H1 (cell line): Measurements from ENCODE around the gene DPF1. TPM values are rescaled to one million over a fixed set of nuclear protein-coding genes. Genes with fewer than 3 reads are reported as not detected.

Experiments
- CTCF ChIA-PET: fragments of 300-600 bp; sonication (Branson Sonifier 250); formaldehyde crosslinking; loops from one replicate; lab custom pipeline; 2021; ENCODE audit not compliant: partially characterized antibody; lab: Charles Lee
- POLR2A ChIA-PET: fragments of 300-600 bp; sonication (Branson Sonifier 250); formaldehyde crosslinking; loops from one replicate; lab custom pipeline; 2021; ENCODE audit warnings: inconsistent platforms; ENCODE audit not compliant: partially characterized antibody; lab: Charles Lee
- DNase-seq, 2 experiments: peaks; one replicate each; pipeline versions ENCODE4 v3.0.0 to v3.0.0-alpha.2; 2010 to 2022; ENCODE audit warnings: low spot score in 2 of 2, low read depth in 1 of 2, mixed read lengths in 1 of 2
- FAIRE-seq: peaks from 2 replicates; lab custom pipeline; 2011; peaks lifted over from hg19 to GRCh38; lab: Jason Lieb, UNC
- H2AFZ ChIP-seq: 2 replicates; pipeline ENCODE4 v1.8.1; 2012; ENCODE audit warnings: low read length, inconsistent platforms
- H2AK5ac ChIP-seq: 2 replicates; pipeline ENCODE4 v1.6.1; 2013; ENCODE audit warnings: low read depth, low read length
- H2BK120ac ChIP-seq: replicated peaks from 2 replicates; pipeline ENCODE3; 2013; ENCODE audit warnings: low read depth, low read length, inconsistent platforms
- H2BK12ac ChIP-seq: 2 replicates; pipeline ENCODE4 v1.6.1; 2013; ENCODE audit warnings: low read depth, low read length
- H2BK15ac ChIP-seq: 2 replicates; pipeline ENCODE4 v1.6.1; 2013; ENCODE audit warnings: low read length
- H2BK20ac ChIP-seq: 2 replicates; pipeline ENCODE4 v1.6.1; 2013; ENCODE audit warnings: low read length
- H2BK5ac ChIP-seq: 2 replicates; pipeline ENCODE4 v1.6.1; 2013; ENCODE audit warnings: low read depth, low read length
- H3K14ac ChIP-seq: 2 replicates; pipeline ENCODE4 v1.6.1; 2013; ENCODE audit warnings: inconsistent platforms; ENCODE audit not compliant: insufficient read length
- H3K18ac ChIP-seq: 2 replicates; pipeline ENCODE4 v1.6.1; 2013; ENCODE audit warnings: low read length; ENCODE audit errors: extremely low read depth
- H3K23ac ChIP-seq: 2 replicates; pipeline ENCODE4 v1.6.1; 2013; ENCODE audit warnings: inconsistent platforms; ENCODE audit not compliant: insufficient read length
- H3K23me2 ChIP-seq: 2 replicates; pipeline ENCODE4 v1.6.1; 2013; ENCODE audit warnings: low read depth, low read length
- H3K27ac ChIP-seq: 2 replicates; pipeline ENCODE4 v1.6.1; 2011; ENCODE audit warnings: low read depth, low read length, inconsistent platforms
- H3K27me3 ChIP-seq, 4 experiments: replicated peaks in 1 of 4; 1 replicate in 1 of 4; 2 replicates in 3 of 4; pipeline versions ENCODE4 v1.6.1 to v1.8.1; 2011 to 2013; ENCODE audit warnings: low read length in 3 of 4, mild to moderate bottlenecking in 3 of 4, inconsistent platforms in 2 of 4, mixed read lengths in 2 of 4, moderate library complexity in 1 of 4; ENCODE audit not compliant: control insufficient read depth in 3 of 4, insufficient read depth in 3 of 4; ENCODE audit errors: extremely low read depth in 1 of 4
- H3K36me3 ChIP-seq, 4 experiments: 2 replicates each; pipeline versions ENCODE4 v1.6.1 to v1.8.1; 2011 to 2013; ENCODE audit warnings: mild to moderate bottlenecking in 4 of 4, low read length in 3 of 4, moderate library complexity in 2 of 4, control low read depth in 1 of 4, inconsistent platforms in 1 of 4; ENCODE audit not compliant: insufficient read depth in 4 of 4, control insufficient read depth in 2 of 4
- H3K4ac ChIP-seq: replicated peaks from 2 replicates; pipeline ENCODE3; 2013; ENCODE audit warnings: low read length, low read depth, mixed read lengths, inconsistent platforms; ENCODE audit not compliant: insufficient read length
- H3K4me1 ChIP-seq, 4 experiments: replicated peaks in 1 of 4; 1 replicate in 1 of 4; 2 replicates in 3 of 4; pipeline versions ENCODE4 v1.6.1 to v1.8.1; 2011 to 2013; ENCODE audit warnings: low read length in 3 of 4, inconsistent platforms in 2 of 4, mixed read lengths in 1 of 4; ENCODE audit not compliant: insufficient read depth in 4 of 4, control insufficient read depth in 3 of 4
- H3K4me2 ChIP-seq, 2 experiments: 2 replicates each; pipeline versions ENCODE4 v1.6.1 to v1.8.1; 2011 to 2013; ENCODE audit warnings: low read depth in 2 of 2, low read length in 2 of 2, control low read depth in 1 of 2, inconsistent platforms in 1 of 2, mild to moderate bottlenecking in 1 of 2; ENCODE audit not compliant: insufficient read depth in 1 of 2
- H3K4me3 ChIP-seq, 4 experiments: fragments of 200-600, 300-600 bp in 1 of 4; sonication (generic), shearing (Covaris generic), sonication (Bioruptor Twin) in 1 of 4; 2 replicates each; pipeline versions ENCODE4 v1.5.1 to v1.8.1; 2011 to 2016; ENCODE audit warnings: low read length in 4 of 4, low read depth in 3 of 4, control low read depth in 2 of 4, inconsistent platforms in 2 of 4, mild to moderate bottlenecking in 2 of 4, mixed read lengths in 1 of 4, moderate library complexity in 1 of 4; ENCODE audit not compliant: insufficient read depth in 2 of 4; ENCODE audit errors: extremely low read depth in 1 of 4
- H3K56ac ChIP-seq: replicated peaks from 2 replicates; pipeline ENCODE3; 2013; ENCODE audit warnings: low read depth, mild to moderate bottlenecking, mixed read lengths, low read length, inconsistent platforms; ENCODE audit not compliant: insufficient read length
- H3K79me1 ChIP-seq: 2 replicates; pipeline ENCODE4 v1.6.1; 2013; ENCODE audit warnings: low read depth, low read length, control low read depth
- H3K79me2 ChIP-seq, 2 experiments: 2 replicates each; pipeline versions ENCODE4 v1.6.1 to v1.8.1; 2012 to 2013; ENCODE audit warnings: low read length in 2 of 2, mild to moderate bottlenecking in 2 of 2, inconsistent platforms in 1 of 2; ENCODE audit not compliant: insufficient read depth in 2 of 2, control insufficient read depth in 1 of 2
- H3K9ac ChIP-seq, 4 experiments: replicated peaks in 1 of 4; 1 replicate in 1 of 4; 2 replicates in 3 of 4; pipeline versions ENCODE4 v1.6.1 to v1.8.1; 2011 to 2013; ENCODE audit warnings: low read depth in 3 of 4, low read length in 3 of 4, control low read depth in 2 of 4, mild to moderate bottlenecking in 2 of 4, moderate library complexity in 2 of 4, inconsistent platforms in 1 of 4; ENCODE audit errors: extremely low read depth in 1 of 4
- H3K9me3 ChIP-seq, 2 experiments: 2 replicates each; pipeline versions ENCODE4 v1.6.1 to v1.8.1; 2012 to 2013; ENCODE audit warnings: mild to moderate bottlenecking in 2 of 2, moderate library complexity in 2 of 2, control low read depth in 1 of 2, inconsistent platforms in 1 of 2, low read depth in 1 of 2, low read length in 1 of 2, mixed read lengths in 1 of 2; ENCODE audit not compliant: insufficient read depth in 2 of 2
- H4K20me1 ChIP-seq, 2 experiments: replicated peaks in 1 of 2; 2 replicates each; pipeline versions ENCODE3 to v1.8.1; 2011 to 2013; ENCODE audit warnings: inconsistent platforms in 2 of 2, low read length in 2 of 2, mild to moderate bottlenecking in 1 of 2; ENCODE audit not compliant: insufficient read depth in 2 of 2, control insufficient read depth in 1 of 2
- H4K5ac ChIP-seq: 2 replicates; pipeline ENCODE4 v1.6.1; 2013; ENCODE audit warnings: low read length, low read depth, mixed read lengths, inconsistent platforms; ENCODE audit not compliant: insufficient read length
- H4K8ac ChIP-seq: 2 replicates; pipeline ENCODE4 v1.8.0; 2013; ENCODE audit warnings: mild to moderate bottlenecking, moderate library complexity, low read length, inconsistent platforms; ENCODE audit not compliant: insufficient read depth; ENCODE audit errors: extremely low read depth
- H4K91ac ChIP-seq: replicated peaks from 2 replicates; pipeline ENCODE3; 2013; ENCODE audit warnings: low read length, mixed read lengths, inconsistent platforms; ENCODE audit not compliant: insufficient read length
- CBX8 ChIP-seq: fragments of 300-800, 300-1000 bp; sonication (generic); IDR thresholded peaks from 2 replicates; pipeline ENCODE4 v1.7.1; 2016; ENCODE audit warnings: low read depth, low read length, borderline replicate concordance
- CTBP2 ChIP-seq: IDR thresholded peaks from 2 replicates; pipeline ENCODE4 v1.7.0; 2011; ENCODE audit warnings: borderline replicate concordance, mild to moderate bottlenecking, moderate library complexity, mixed read lengths, low read length; ENCODE audit not compliant: insufficient read depth, insufficient read length
- GTF2F1 ChIP-seq: IDR thresholded peaks from 2 replicates; pipeline ENCODE4 v1.6.1; 2012; ENCODE audit warnings: low read depth, low read length, improper control_type of control experiment, borderline replicate concordance
- HDAC2 ChIP-seq, 2 experiments: fragments of 300-600 bp in 1 of 2; sonication (generic) in 1 of 2; IDR thresholded peaks; 2 replicates each; pipeline ENCODE4 v1.6.1; 2011 to 2012; ENCODE audit warnings: low read depth in 2 of 2, low read length in 2 of 2, mild to moderate bottlenecking in 2 of 2, moderate library complexity in 2 of 2, borderline replicate concordance in 1 of 2, inconsistent platforms in 1 of 2
- HDAC6 ChIP-seq: IDR thresholded peaks from one replicate; pipeline ENCODE4 v1.7.1; 2012; ENCODE audit warnings: low read depth, mild to moderate bottlenecking, inconsistent platforms, low read length, moderate library complexity
- NANOG ChIP-seq: IDR thresholded peaks from 2 replicates; pipeline ENCODE4 v1.6.1; 2011; ENCODE audit warnings: low read length, low read depth, mild to moderate bottlenecking, inconsistent platforms; ENCODE audit not compliant: insufficient read depth, poor library complexity, severe bottlenecking
- NRF1 ChIP-seq: IDR thresholded peaks from 2 replicates; pipeline ENCODE4 v1.6.1; 2011; ENCODE audit warnings: mild to moderate bottlenecking, low read depth, low read length, improper control_type of control experiment
- POU5F1 ChIP-seq: IDR thresholded peaks from 2 replicates; pipeline ENCODE4 v1.6.1; 2011; ENCODE audit warnings: low read depth, mild to moderate bottlenecking, low read length, moderate library complexity
- SIN3A ChIP-seq, 2 experiments: IDR thresholded peaks in 1 of 2; conservative IDR thresholded peaks in 1 of 2; 2 replicates each; pipeline ENCODE4 v1.6.1; 2011 to 2012; ENCODE audit warnings: low read length in 2 of 2, improper control_type of control experiment in 1 of 2, low read depth in 1 of 2, mild to moderate bottlenecking in 1 of 2
- ZNF274 ChIP-seq: IDR thresholded peaks from 2 replicates; pipeline ENCODE4 v1.7.0; 2012; ENCODE audit warnings: low read length, borderline replicate concordance; ENCODE audit errors: extremely low read depth
- WGBS, 2 experiments: shearing (Covaris generic) in 1 of 2; methylation state at CpG; one replicate each; pipeline versions ENCODE4 v1.1.6 to v1.1.7; 2013 to 2015; ENCODE audit warnings: low lambda C conversion rate in 2 of 2, mixed read lengths in 2 of 2, inconsistent platforms in 1 of 2, low coverage in 1 of 2, missing lambda C conversion rate in 1 of 2; ENCODE audit not compliant: insufficient replicate concordance in 2 of 2, insufficient coverage in 1 of 2, insufficient read length in 1 of 2; ENCODE audit errors: extremely low coverage in 1 of 2, missing lambda C conversion rate in 1 of 2; 5-methylcytosine and 5-hydroxymethylcytosine counted together
- polyA plus RNA-seq, 7 experiments: library from polyadenylated mRNA; depleted of rRNA in 3 of 7; stranded (reverse) in 5 of 7; unstranded in 2 of 7; fragments of >200 nt in 5 of 7; fragments of 200-250 nt in 2 of 7; gene quantifications; 1 replicate in 5 of 7; 2 replicates in 1 of 7; 4 replicates in 1 of 7; pipeline versions ENCODE4 v1.2.1 to v1.2.3, GENCODE V29; 2011 to 2013; ENCODE audit warnings: missing spikeins in 2 of 7, mixed read lengths in 2 of 7
- total RNA-seq: library from RNA; stranded (reverse); fragmentation: NEBNext Ultra II Directional; extraction: Animal tissue kit (Norgen Biotek cat#: 25700); gene quantifications from 2 replicates; pipeline ENCODE4 v1.2.1, GENCODE V29; 2021

Gene DPF1
- total and polyA plus RNA-seq, 2 of the 8 experiments (the other 6 are each of a cell fraction or from before 2014, with no cell fraction given) = 12.9 to 15.6 TPM

- Histone ChIP-seq H3K4ac (peak within 1 kb of the TSS; percentile 83), H3K36me3 (0 out of 8 replicates have a peak, but pooled peaks cover 0 to 3% (median 0%) of the 10 kb centered on the region in 4 experiments), H3K79me2 (peaks cover 30 to 47% of the 10 kb centered on the region in 2 experiments), H3K56ac (peak within 1 kb of the TSS; percentile 89), H3K27me3 (no peaks in the 10 kb centered on the region), H2BK20ac (no peak within 1 kb of the TSS), H3K23ac (no peak within 1 kb of the TSS), H4K8ac (peak within 1 kb of the TSS; percentile 95), H2AFZ (peak within 1 kb of the TSS; percentile 3; the same call in 1 of the 2 replicates), H3K27ac (peak within 1 kb of the TSS; percentile 94), H3K18ac (peak within 1 kb of the TSS; percentile 99), H4K91ac (peak within 1 kb of the TSS; percentile 94), H2AK5ac (no peak within 1 kb of the TSS), H2BK15ac (peak within 1 kb of the TSS; percentile 90; the same call in 1 of the 2 replicates), H3K79me1 (peaks cover 14% of the 10 kb centered on the region), H3K23me2 (peaks cover 7% of the 10 kb centered on the region), H4K20me1 (peaks cover 5 to 16% of the 10 kb centered on the region in 2 experiments), H2BK5ac (peak within 1 kb of the TSS; percentile 99), H3K4me2 (peak within 1 kb of the TSS; percentile 97 to 100), H3K4me3 (peak within 1 kb of the TSS; percentile 84 to 89 (median 85)), H2BK120ac (no peak within 1 kb of the TSS), H3K4me1 (peaks cover 12 to 34% (median 19%) of the 10 kb centered on the region in 4 experiments), H2BK12ac (peak within 1 kb of the TSS; percentile 72; the same call in 1 of the 2 replicates), H3K9me3 (no peaks in the 10 kb centered on the region), H3K14ac (no peak within 1 kb of the TSS), H4K5ac (peak within 1 kb of the TSS; percentile 99), H3K9ac (peak within 1 kb of the TSS; percentile 78 to 92 (median 88))
- POLR2A ChIA-PET = interaction anchor here (0.6 to 3.6 kb wide), 43 partner anchors 9 to 562 kb away, joined by 3 to 25 read pairs (median 4); partner anchors contain the start of genes CATSPERG, FAM98C, GGN and KCNK6
- WGBS, 2 experiments = 1% methylated on average over 54 of the region's 78 CpGs; no CpG with 5 or more reads in 1 of the 2 experiments
- CTCF ChIA-PET = interaction anchor here (0.6 to 8.6 kb wide), 16 partner anchors 12 to 569 kb away, joined by 3 to 84 read pairs (median 4); partner anchors contain the start of genes C19orf33 and PSMD8
- DNase-seq (peak; percentile 60 to 98), FAIRE-seq (no peak)
- TF ChIP-seq POU5F1 (no peak), CBX8 (no peak), GTF2F1 (no peak), CTBP2 (no peak), HDAC6 (no peak), HDAC2 (IDR thresholded peaks at IDR 0.05; ENCODE audit: borderline replicate concordance in 1 of 2, low read depth in 2 of 2, low read length in 2 of 2) (no peak), NRF1 (peak; percentile 60), ZNF274 (no peak), NANOG (no peak), SIN3A (conservative IDR thresholded peaks at IDR 0.05 in 1 of 2, IDR thresholded peaks at IDR 0.05 in 1 of 2; ENCODE audit: low read depth in 1 of 2, low read length in 2 of 2) (peak; percentile 27 to 46; a peak in 3 of 4 replicates)
Observed at GRCh38 chr19:38264486-38265212, 40.6 kb upstream of the DPF1 start, which contains the start of gene SPINT2. Gene SPINT2, plus strand, starts transcription at chr19:38264573. Its CDS starts 320 bp downstream, at chr19:38264893.
